Loucy (cell line): Measurements from ENCODE around the gene HSD3B7.

Source experiments
- H2AFZ ChIP-seq: fragments of 200-600 bp; sonication (generic); 2 replicates; pipeline ENCODE4 v1.6.0; 2016; ENCODE audit warnings: antibody characterized with exemption, mild to moderate bottlenecking, low read length, moderate library complexity
- H3F3A ChIP-seq: fragments of 200-600 bp; 2 replicates; pipeline ENCODE4 v1.6.0; 2016; ENCODE audit warnings: antibody characterized with exemption, low read depth, mild to moderate bottlenecking
- H3K27me3 ChIP-seq: fragments of 200-600 bp; sonication (generic); 2 replicates; pipeline ENCODE4 v1.6.1; 2014; ENCODE audit warnings: low read length, mild to moderate bottlenecking; ENCODE audit not compliant: insufficient read depth, poor library complexity, severe bottlenecking
- H3K36me3 ChIP-seq: fragments of 200-600 bp; sonication (generic); 2 replicates; pipeline ENCODE4 v1.6.1; 2016; ENCODE audit warnings: low read length; ENCODE audit not compliant: insufficient read depth
- H3K4me1 ChIP-seq: fragments of 200-600 bp; sonication (generic); 2 replicates; pipeline ENCODE4 v1.5.1; 2014; ENCODE audit warnings: low read length, mild to moderate bottlenecking; ENCODE audit not compliant: insufficient read depth, poor library complexity, severe bottlenecking
- H3K4me2 ChIP-seq: fragments of 200-600 bp; sonication (generic); 2 replicates; pipeline ENCODE4 v1.6.0; 2014; ENCODE audit warnings: antibody characterized with exemption, low read length, low read depth, mild to moderate bottlenecking; ENCODE audit not compliant: poor library complexity, severe bottlenecking
- H3K4me3 ChIP-seq: fragments of 200-600 bp; sonication (generic); 2 replicates; pipeline ENCODE4 v1.5.1; 2014; ENCODE audit warnings: low read length, mild to moderate bottlenecking, mixed read lengths; ENCODE audit not compliant: poor library complexity, severe bottlenecking
- H3K79me2 ChIP-seq: fragments of 200-600 bp; sonication (generic); 2 replicates; pipeline ENCODE4 v1.6.1; 2014; ENCODE audit warnings: low read length; ENCODE audit not compliant: insufficient read depth
- H3K9ac ChIP-seq: fragments of 200-600 bp; sonication (generic); 2 replicates; pipeline ENCODE4 v1.6.0; 2014; ENCODE audit warnings: mild to moderate bottlenecking, low read depth, low read length, moderate library complexity; ENCODE audit not compliant: poor library complexity, severe bottlenecking
- H3K9me2 ChIP-seq: fragments of 200-600 bp; sonication (generic); replicated peaks from 2 replicates; pipeline ENCODE4 v1.6.1; 2016; ENCODE audit warnings: low read depth, low read length, mixed read lengths
- H3K9me3 ChIP-seq: fragments of 200-600 bp; sonication (generic); 2 replicates; pipeline ENCODE4 v1.6.1; 2014; ENCODE audit warnings: mild to moderate bottlenecking, antibody characterized with exemption, low read length, low read depth; ENCODE audit not compliant: insufficient read depth
- H4K20me1 ChIP-seq: fragments of 200-600 bp; sonication (generic); 2 replicates; pipeline ENCODE4 v1.6.0; 2014; ENCODE audit warnings: antibody characterized with exemption, low read length, mild to moderate bottlenecking; ENCODE audit not compliant: insufficient read depth, poor library complexity, severe bottlenecking
- CTCF ChIP-seq: fragments of 200-600 bp; sonication (generic); conservative IDR thresholded peaks from 2 replicates; pipeline ENCODE4 v1.5.1; 2014; ENCODE audit warnings: mild to moderate bottlenecking, antibody characterized with exemption, low read length
- EZH2phosphoT487 ChIP-seq: fragments of 200-600 bp; IDR thresholded peaks from 2 replicates; pipeline ENCODE4 v1.6.1; 2018; ENCODE audit warnings: antibody characterized with exemption, mild to moderate bottlenecking, moderate library complexity, borderline replicate concordance

HSD3B7 gene

GRCh38 chr16:31020536-31020935, 35.5 kb downstream of the HSD3B7 start:
- no peak overlapping the region for H3K9ac ChIP-seq
- no peak overlapping the region for H3K4me3 ChIP-seq
- H3K9me3 ChIP-seq, result no peaks in the 10 kb centered on the region
- no peaks in the 10 kb centered on the region for H3K27me3 ChIP-seq
- H3K36me3 ChIP-seq, result no peaks in the 10 kb centered on the region
- no peak overlapping the region for H2AFZ ChIP-seq
- H3K4me1 ChIP-seq, result no peaks in the 10 kb centered on the region
- no peak overlapping the region for H3K4me2 ChIP-seq
- no peak for TF ChIP-seq EZH2phosphoT487
- TF ChIP-seq CTCF, result no peak
- no peaks in the 10 kb centered on the region for H3K9me2 ChIP-seq
- H3F3A ChIP-seq, result no peaks in the 10 kb centered on the region
- no peaks in the 10 kb centered on the region for H3K79me2 ChIP-seq
- no peaks in the 10 kb centered on the region for H4K20me1 ChIP-seq

- no peaks in the 10 kb centered on the region for H3F3A ChIP-seq
- H3K4me2 ChIP-seq, result no peak overlapping the region
- no peaks in the 10 kb centered on the region for H3K79me2 ChIP-seq
- no peaks in the 10 kb centered on the region for H3K36me3 ChIP-seq
- H3K9me2 ChIP-seq, result no peaks in the 10 kb centered on the region
- no peak overlapping the region for H3K4me3 ChIP-seq
- no peaks in the 10 kb centered on the region for H3K4me1 ChIP-seq
- TF ChIP-seq EZH2phosphoT487 (no peak), CTCF (no peak)
- H3K9me3 ChIP-seq, result no peaks in the 10 kb centered on the region
- no peaks in the 10 kb centered on the region for H3K27me3 ChIP-seq
- H4K20me1 ChIP-seq, result no peaks in the 10 kb centered on the region
- no peak overlapping the region for H3K9ac ChIP-seq
- 0 out of 2 replicates have a peak overlapping the region, but pooled peaks have one; percentile 13 for H2AFZ ChIP-seq
Measured at GRCh38 chr16:31022544-31023251, 37.7 kb downstream of the HSD3B7 start.

GRCh38 chr16:31023252-31023602, 38.2 kb downstream of the HSD3B7 start:
- no peak for TF ChIP-seq EZH2phosphoT487
- no peak for TF ChIP-seq CTCF
- H4K20me1 ChIP-seq, result no peaks in the 10 kb centered on the region
- H3K79me2 ChIP-seq, result no peaks in the 10 kb centered on the region
- no peaks in the 10 kb centered on the region for H3K27me3 ChIP-seq
- no peak overlapping the region for H2AFZ ChIP-seq
- H3F3A ChIP-seq, result no peaks in the 10 kb centered on the region
- no peaks in the 10 kb centered on the region for H3K9me3 ChIP-seq
- no peaks in the 10 kb centered on the region for H3K4me1 ChIP-seq
- H3K9ac ChIP-seq, result no peak overlapping the region
- no peaks in the 10 kb centered on the region for H3K36me3 ChIP-seq
- H3K9me2 ChIP-seq, result no peaks in the 10 kb centered on the region
- H3K4me3 ChIP-seq, result no peak overlapping the region
- H3K4me2 ChIP-seq, result no peak overlapping the region
